ENCODE results near the gene TAPBP. TPM values are rescaled to one million over a fixed set of nuclear protein-coding genes. Genes with fewer than 3 reads are reported as not detected.

The TAPBP gene
- total and polyA plus RNA-seq, 9 of the 15 experiments (the other 6 are each of a cell fraction or from before 2014, with no cell fraction given), result 5.6 to 74.0 (median 22.3) TPM

- TF ChIP-seq POLR2AphosphoS5 (IDR thresholded peaks at IDR 0.05; ENCODE audit: control insufficient read depth, insufficient read depth, low read depth, low read length) (no peak), SMAD2 (IDR thresholded peaks at IDR 0.05; ENCODE audit: low read depth, low read length) (no peak), HDAC3 (IDR thresholded peaks at IDR 0.05; ENCODE audit: borderline replicate concordance, partially characterized antibody) (no peak), HDAC1 (IDR thresholded peaks at IDR 0.05) (no peak), ZFP1 (CRISPR knock-in tag; IDR thresholded peaks at IDR 0.05) (no peak), SLC30A9 (CRISPR knock-in tag; IDR thresholded peaks at IDR 0.05) (no peak), ESRRA (IDR thresholded peaks at IDR 0.05; ENCODE audit: borderline replicate concordance, low read depth) (0 out of 2 replicates have a peak, but pooled peaks have one; percentile 10), SRSF9 (IDR thresholded peaks at IDR 0.05; ENCODE audit: borderline replicate concordance, low read depth, low read length) (no peak), ETS2 (tag; IDR thresholded peaks at IDR 0.05; ENCODE audit: borderline replicate concordance, poor library complexity, severe bottlenecking) (no peak), TBL1XR1 (IDR thresholded peaks at IDR 0.05; ENCODE audit: low read length in 2 of 2) (no peak), ZKSCAN8 (CRISPR knock-in tag; IDR thresholded peaks at IDR 0.05) (no peak), RBM25 (IDR thresholded peaks at IDR 0.05; ENCODE audit: low read depth, low read length, severe bottlenecking) (no peak), RUNX1 (IDR thresholded peaks at IDR 0.05; ENCODE audit: low read depth) (no peak), ATF4 (CRISPR knock-in tag; IDR thresholded peaks at IDR 0.05) (peak; percentile 51; the same call in 1 of the 2 replicates), SMARCB1 (IDR thresholded peaks at IDR 0.05; ENCODE audit: insufficient read length, low read depth) (no peak), FUS (optimal IDR thresholded peaks at IDR 0.05; ENCODE audit: low read depth, low read length) (no peak), KDM1A (IDR thresholded peaks at IDR 0.05) (no peak), IRF2 (CRISPR knock-in tag; IDR thresholded peaks at IDR 0.05) (no peak), ZNF324 (CRISPR knock-in tag; IDR thresholded peaks at IDR 0.05) (no peak), ZNF785 (CRISPR knock-in tag; IDR thresholded peaks at IDR 0.05) (no peak), ZNF589 (CRISPR knock-in tag; IDR thresholded peaks at IDR 0.05; ENCODE audit: low read depth) (no peak), SP1 (CRISPR knock-in tag; IDR thresholded peaks at IDR 0.05) (no peak)
- TF ChIP-seq, protein P1, sequence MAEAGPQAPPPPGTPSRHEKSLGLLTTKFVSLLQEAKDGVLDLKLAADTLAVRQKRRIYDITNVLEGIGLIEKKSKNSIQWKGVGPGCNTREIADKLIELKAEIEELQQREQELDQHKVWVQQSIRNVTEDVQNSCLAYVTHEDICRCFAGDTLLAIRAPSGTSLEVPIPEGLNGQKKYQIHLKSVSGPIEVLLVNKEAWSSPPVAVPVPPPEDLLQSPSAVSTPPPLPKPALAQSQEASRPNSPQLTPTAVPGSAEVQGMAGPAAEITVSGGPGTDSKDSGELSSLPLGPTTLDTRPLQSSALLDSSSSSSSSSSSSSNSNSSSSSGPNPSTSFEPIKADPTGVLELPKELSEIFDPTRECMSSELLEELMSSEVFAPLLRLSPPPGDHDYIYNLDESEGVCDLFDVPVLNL (CRISPR knock-in tag; IDR thresholded peaks at IDR 0.05; ENCODE audit: low read depth), result no peak
- TF ChIP-seq, protein P2, sequence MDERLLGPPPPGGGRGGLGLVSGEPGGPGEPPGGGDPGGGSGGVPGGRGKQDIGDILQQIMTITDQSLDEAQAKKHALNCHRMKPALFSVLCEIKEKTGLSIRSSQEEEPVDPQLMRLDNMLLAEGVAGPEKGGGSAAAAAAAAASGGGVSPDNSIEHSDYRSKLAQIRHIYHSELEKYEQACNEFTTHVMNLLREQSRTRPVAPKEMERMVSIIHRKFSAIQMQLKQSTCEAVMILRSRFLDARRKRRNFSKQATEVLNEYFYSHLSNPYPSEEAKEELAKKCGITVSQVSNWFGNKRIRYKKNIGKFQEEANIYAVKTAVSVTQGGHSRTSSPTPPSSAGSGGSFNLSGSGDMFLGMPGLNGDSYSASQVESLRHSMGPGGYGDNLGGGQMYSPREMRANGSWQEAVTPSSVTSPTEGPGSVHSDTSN (CRISPR knock-in tag; IDR thresholded peaks at IDR 0.05; ENCODE audit: low read depth), result no peak
- TF ChIP-seq, protein P2 (tag; conservative IDR thresholded peaks at IDR 0.05; ENCODE audit: low read depth), result no peak
- TF ChIP-seq, protein P3, sequence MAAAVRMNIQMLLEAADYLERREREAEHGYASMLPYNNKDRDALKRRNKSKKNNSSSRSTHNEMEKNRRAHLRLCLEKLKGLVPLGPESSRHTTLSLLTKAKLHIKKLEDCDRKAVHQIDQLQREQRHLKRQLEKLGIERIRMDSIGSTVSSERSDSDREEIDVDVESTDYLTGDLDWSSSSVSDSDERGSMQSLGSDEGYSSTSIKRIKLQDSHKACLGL (CRISPR knock-in tag; IDR thresholded peaks at IDR 0.05; ENCODE audit: borderline replicate concordance, poor library complexity, severe bottlenecking), result no peak
Measured at GRCh38 chr6:33298773-33299236, 15.1 kb downstream of the TAPBP start, which contains the start of gene RGL2 (continued).

All from K562 (cell line).